ENCODE measurements around the gene TNFSF10.

TNFSF10 gene

GRCh38 chr3:172537507-172538158 lies 14.4 kb upstream of the TNFSF10 start:
- H3K9me3 ChIP-seq: no peaks in the 10 kb centered on the region
- intact Hi-C loops (cut with DNase I; ENCODE audit: low total_unique reads): no loop called here
- no peak overlapping the region for H3K27ac ChIP-seq
- H3K27me3 ChIP-seq: no peaks in the 10 kb centered on the region
- no peak for TF ChIP-seq CTCF (IDR thresholded peaks at IDR 0.05)
- no peaks in the 10 kb centered on the region for H3K36me3 ChIP-seq
- no peak overlapping the region for H3K4me3 ChIP-seq
- H3K4me1 ChIP-seq: peaks cover 0 to 24% (median 8%) of the 10 kb centered on the region in 4 donors
- DNase-seq: no peak

- Histone ChIP-seq H3K27me3 (no peaks in the 10 kb centered on the region), H3K36me3 (no peaks in the 10 kb centered on the region), H3K4me1 (peaks cover 0 to 17% (median 6%) of the 10 kb centered on the region in 4 donors), H3K9me3 (no peaks in the 10 kb centered on the region), H3K27ac (no peak overlapping the region), H3K4me3 (no peak overlapping the region)
- intact Hi-C loops (cut with DNase I; ENCODE audit: low total_unique reads): no loop called here
- TF ChIP-seq CTCF (IDR thresholded peaks at IDR 0.05): no peak
- DNase-seq: no peak
Observed at GRCh38 chr3:172536993-172537419, 13.8 kb upstream of the TNFSF10 start.

GRCh38 chr3:172536505-172536904 lies 13.3 kb upstream of the TNFSF10 start:
- intact Hi-C loops (cut with DNase I; ENCODE audit: low total_unique reads): no loop called here
- Histone ChIP-seq H3K4me3 (no peak overlapping the region), H3K9me3 (no peaks in the 10 kb centered on the region), H3K36me3 (no peaks in the 10 kb centered on the region), H3K4me1 (peaks cover 0 to 12% (median 4%) of the 10 kb centered on the region in 4 donors), H3K27me3 (no peaks in the 10 kb centered on the region), H3K27ac (no peak overlapping the region)
- no peak for TF ChIP-seq CTCF (IDR thresholded peaks at IDR 0.05)
- no peak for DNase-seq

- DNase-seq: no peak
- no peak overlapping the region for H3K27ac ChIP-seq
- TF ChIP-seq CTCF (IDR thresholded peaks at IDR 0.05): no peak
Observed at GRCh38 chr3:172530566-172530965, 7.3 kb upstream of the TNFSF10 start.

GRCh38 chr3:172530101-172530561 lies 6.9 kb upstream of the TNFSF10 start:
- Histone ChIP-seq H3K27me3 (no peaks in the 10 kb centered on the region), H3K4me3 (no peak overlapping the region), H3K9me3 (no peaks in the 10 kb centered on the region), H3K4me1 (no peaks in the 10 kb centered on the region), H3K36me3 (no peaks in the 10 kb centered on the region), H3K27ac (no peak overlapping the region)
- no peak for TF ChIP-seq CTCF (IDR thresholded peaks at IDR 0.05)
- DNase-seq: no peak
- intact Hi-C loops (cut with DNase I; ENCODE audit: low total_unique reads): no loop called here

More at GRCh38 chr3:172530566-172530965, 7.3 kb upstream of the TNFSF10 start:
- Histone ChIP-seq H3K9me3 (no peaks in the 10 kb centered on the region), H3K4me1 (no peaks in the 10 kb centered on the region), H3K4me3 (no peak overlapping the region), H3K27me3 (no peaks in the 10 kb centered on the region), H3K36me3 (no peaks in the 10 kb centered on the region)
- intact Hi-C loops (cut with DNase I; ENCODE audit: low total_unique reads): no loop called here

All from tibial artery (tissue), 4 donors.